ENCODE results near the gene GRK2. TPM values are rescaled to one million over a fixed set of nuclear protein-coding genes. Genes with fewer than 3 reads are reported as not detected.
A peak's percentile ranks its signal among the peaks of the same experiment; 100 is the strongest.

GRK2 gene
- total RNA-seq (2021), result 55.5 and 56.3 TPM in 2 replicates
- long read RNA-seq, transcript GRK2-201 (21 exons, 3,466 nt), result major isoform, 6 of 23 reads
- long read RNA-seq, partial matches to known transcripts, result 9 of 23 reads
- long read RNA-seq, other reads (novel, unspliced or antisense), result 8 of 23 reads

- H3K56ac ChIP-seq (ENCODE audit: insufficient read length, low read depth, low read length), result no peak within 1 kb of the TSS
- H2BK20ac ChIP-seq (ENCODE audit: low read depth, low read length, poor library complexity, severe bottlenecking), result no peak within 1 kb of the TSS
- Mint-ChIP-seq H3K27ac (peak within 1 kb of the TSS in 2 of 3 experiments; percentile 14 to 52; a peak in 3 of 7 replicates), H3K4me1 (peaks cover 44 to 53% of the 10 kb centered on the region in 2 experiments), H3K9me3 (no peaks in the 10 kb centered on the region), H3K36me3 (ENCODE audit: insufficient read depth in 1 of 3, low read depth in 3 of 3) (peaks cover 0 to 11% (median 10%) of the 10 kb centered on the region in 3 experiments; a peak in 5 of 7 replicates), H3K4me3 (peak within 1 kb of the TSS; percentile 88 to 96), H3K27me3 (ENCODE audit: low read depth) (peaks cover 35% of the 10 kb centered on the region)
- H2AK5ac ChIP-seq (ENCODE audit: insufficient read length, low read length), result no peak within 1 kb of the TSS
- no peak for TF ChIP-seq CTCF (conservative IDR thresholded peaks at IDR 0.05)
- WGBS (ENCODE audit: extremely low coverage, insufficient read length, low lambda C conversion rate), result no CpG with 5 or more reads among the region's 103 CpGs
- H2BK15ac ChIP-seq (ENCODE audit: low read depth, low read length), result no peak within 1 kb of the TSS
- no peaks in the 10 kb centered on the region for H3K9me3 ChIP-seq (ENCODE audit: control insufficient read depth, low read depth, low read length)
- H4K20me1 ChIP-seq (ENCODE audit: control insufficient read depth, insufficient read depth, insufficient read length), result peaks cover 3% of the 10 kb centered on the region
- no peak within 1 kb of the TSS for H2AFZ ChIP-seq (ENCODE audit: low read length)
- no peak within 1 kb of the TSS for H4K8ac ChIP-seq (replicated peaks; ENCODE audit: insufficient read length, low read depth, low read length)
- H3K14ac ChIP-seq (ENCODE audit: insufficient read depth, low read length), result peak within 1 kb of the TSS; percentile 62; the same call in 1 of the 2 replicates
- no peak within 1 kb of the TSS for H3K9ac ChIP-seq (ENCODE audit: extremely low read depth, insufficient read length, low read length)
- no peak within 1 kb of the TSS for H2BK12ac ChIP-seq (ENCODE audit: insufficient read length, low read depth, low read length)
- no peak within 1 kb of the TSS for H3K4ac ChIP-seq (ENCODE audit: low read depth, low read length)
- H4K5ac ChIP-seq (ENCODE audit: insufficient read length, low read depth, low read length), result no peak within 1 kb of the TSS
- peak within 1 kb of the TSS; percentile 84 for H3K4me2 ChIP-seq (ENCODE audit: insufficient read depth, insufficient read length, low read length)
- H3K18ac ChIP-seq (ENCODE audit: insufficient read length, low read depth, low read length), result no peak within 1 kb of the TSS
- H3K79me1 ChIP-seq (ENCODE audit: insufficient read depth, low read depth, low read length, poor library complexity, severe bottlenecking), result no peaks in the 10 kb centered on the region
- DNase-seq, result no peak
- H3K4me1 ChIP-seq (ENCODE audit: insufficient read depth, low read length), result peaks cover 12% of the 10 kb centered on the region
- H3K27ac ChIP-seq (ENCODE audit: insufficient read length, low read depth, low read length), result no peak within 1 kb of the TSS
- H3K79me2 ChIP-seq (ENCODE audit: insufficient read depth, low read length), result peaks cover 8% of the 10 kb centered on the region; the same call in 1 of the 2 replicates
- H4K91ac ChIP-seq (ENCODE audit: insufficient read length, low read depth, low read length), result no peak within 1 kb of the TSS
- H3T11ph ChIP-seq (ENCODE audit: low read length), result no peak within 1 kb of the TSS
- no peak within 1 kb of the TSS for H3K23ac ChIP-seq (ENCODE audit: insufficient read length, low read depth, low read length)
- H2BK120ac ChIP-seq (ENCODE audit: low read depth, low read length, poor library complexity, severe bottlenecking), result no peak within 1 kb of the TSS
- H2BK5ac ChIP-seq (ENCODE audit: insufficient read length, low read length), result no peak within 1 kb of the TSS
- no peaks in the 10 kb centered on the region; the same call in 1 of the 2 replicates for H3K27me3 ChIP-seq (ENCODE audit: insufficient read depth, low read length)
- peaks cover 9% of the 10 kb centered on the region for H3K23me2 ChIP-seq (ENCODE audit: insufficient read length, low read depth, low read length, poor library complexity, severe bottlenecking)
These were observed at the start of gene GRK2 for GRCh38 chr11:67266449-67267187. Gene GRK2, plus strand, starts transcription at chr11:67266473. Its CDS starts 227 bp downstream, at chr11:67266700.

Measured in H9 (cell line).